WTC11 (cell line): Measurements from ENCODE around the gene ANKRD28. TPM values are rescaled to one million over a fixed set of nuclear protein-coding genes. Genes with fewer than 3 reads are reported as not detected.

Source experiments
- ATAC-seq: fragments of 200-7000 bp; cut with Tn5 transposase; 2 replicates; pipeline ENCODE4 v1.10.0; 2021; ENCODE audit warnings: mild to moderate bottlenecking, moderate library complexity
- CTCF ChIA-PET: fragments of 300-600 bp; sonication (Branson Sonifier 250); formaldehyde crosslinking; loops from one replicate; lab custom pipeline; 2021; ENCODE audit warnings: antibody characterized with exemption; lab: Charles Lee
- POLR2A ChIA-PET: fragments of 350-600 bp; sonication (Branson Sonifier 250); formaldehyde crosslinking; loops from one replicate; lab custom pipeline; 2021; ENCODE audit warnings: antibody characterized with exemption; lab: Charles Lee
- DNase-seq: peaks from one replicate; pipeline ENCODE4 v3.0.0; 2021; ENCODE audit warnings: low spot score
- H3K27ac Mint-ChIP-seq: 2 replicates; pipeline ENCODE4 v1.8.0; 2021; ENCODE audit warnings: mixed read lengths
- H3K27me3 Mint-ChIP-seq: 2 replicates; pipeline ENCODE4 v1.8.0; 2021; ENCODE audit warnings: low read depth, mild to moderate bottlenecking, moderate library complexity, mixed read lengths
- H3K36me3 Mint-ChIP-seq: 2 replicates; pipeline ENCODE4 v1.8.0; 2021; ENCODE audit warnings: mixed read lengths
- H3K4me1 Mint-ChIP-seq: 2 replicates; pipeline ENCODE4 v1.8.0; 2022; ENCODE audit warnings: mixed read lengths
- H3K4me3 Mint-ChIP-seq: 2 replicates; pipeline ENCODE4 v1.8.0; 2021; ENCODE audit warnings: mild to moderate bottlenecking, moderate library complexity, mixed read lengths
- H3K9me3 Mint-ChIP-seq: 2 replicates; pipeline ENCODE4 v1.8.0; 2021; ENCODE audit warnings: mixed read lengths
- CREM ChIP-seq: sonication (generic); formaldehyde crosslinking; IDR thresholded peaks from 2 replicates; pipeline ENCODE4 v1.8.1; 2022; ENCODE audit warnings: mild to moderate bottlenecking, missing genetic modification reagents, moderate library complexity
- E2F4 ChIP-seq: sonication (generic); formaldehyde crosslinking; IDR thresholded peaks from 2 replicates; pipeline ENCODE4 v1.8.1; 2022; ENCODE audit warnings: low read depth, mild to moderate bottlenecking, moderate library complexity, missing genetic modification reagents, borderline replicate concordance
- ESRRA ChIP-seq: sonication (generic); formaldehyde crosslinking; IDR thresholded peaks from 2 replicates; pipeline ENCODE4 v1.8.1; 2022; ENCODE audit warnings: mild to moderate bottlenecking, missing genetic modification reagents, borderline replicate concordance
- FOXP4 ChIP-seq: sonication (generic); formaldehyde crosslinking; IDR thresholded peaks from 2 replicates; pipeline ENCODE4 v1.8.0; 2022; ENCODE audit warnings: mild to moderate bottlenecking, missing genetic modification reagents
- GTF2I ChIP-seq: fragments of 250-450 bp; sonication (Bioruptor Pico); conservative IDR thresholded peaks from 2 replicates; pipeline ENCODE4 v1.4.0; 2021; ENCODE audit warnings: mild to moderate bottlenecking
- JUN ChIP-seq: sonication (generic); formaldehyde crosslinking; IDR thresholded peaks from 2 replicates; pipeline ENCODE4 v1.8.0; 2023; ENCODE audit warnings: mild to moderate bottlenecking, missing genetic modification reagents
- MXD4 ChIP-seq: fragments of 250-450 bp; sonication (Bioruptor Pico); IDR thresholded peaks from 2 replicates; pipeline ENCODE4 v1.8.0; 2021; ENCODE audit warnings: mild to moderate bottlenecking, moderate library complexity, borderline replicate concordance
- NFYB ChIP-seq: sonication (generic); formaldehyde crosslinking; conservative IDR thresholded peaks from 2 replicates; pipeline ENCODE4 v1.8.0; 2022; ENCODE audit warnings: low read depth, missing genetic modification reagents
- SMAD4 ChIP-seq: sonication (generic); formaldehyde crosslinking; IDR thresholded peaks from 2 replicates; pipeline ENCODE4 v1.8.0; 2022; ENCODE audit warnings: mild to moderate bottlenecking, missing genetic modification reagents
- SOX15 ChIP-seq: fragments of 250-450 bp; sonication (Bioruptor Pico); IDR thresholded peaks from 2 replicates; pipeline ENCODE4 v1.9.0; 2021; ENCODE audit warnings: mild to moderate bottlenecking
- TCF7 ChIP-seq: sonication (generic); formaldehyde crosslinking; IDR thresholded peaks from 2 replicates; pipeline ENCODE4 v1.8.0; 2022; ENCODE audit warnings: mild to moderate bottlenecking, low read depth, missing genetic modification reagents, moderate library complexity
- TEAD4 ChIP-seq: sonication (generic); formaldehyde crosslinking; IDR thresholded peaks from 2 replicates; pipeline ENCODE4 v1.8.0; 2022; ENCODE audit warnings: mild to moderate bottlenecking, missing genetic modification reagents
- TP53 ChIP-seq: sonication (generic); formaldehyde crosslinking; IDR thresholded peaks from 2 replicates; pipeline ENCODE4 v1.8.1; 2023; ENCODE audit warnings: mild to moderate bottlenecking, missing genetic modification reagents
- USF2 ChIP-seq: sonication (generic); formaldehyde crosslinking; IDR thresholded peaks from 2 replicates; pipeline ENCODE4 v1.8.1; 2023; ENCODE audit warnings: mild to moderate bottlenecking, missing genetic modification reagents, moderate library complexity
- ZNF232 ChIP-seq: sonication (generic); formaldehyde crosslinking; IDR thresholded peaks from 2 replicates; pipeline ENCODE4 v1.8.0; 2022; ENCODE audit warnings: mild to moderate bottlenecking, missing genetic modification reagents
- ZNF423 ChIP-seq: fragments of 250-450 bp; sonication (Bioruptor Pico); IDR thresholded peaks from 2 replicates; pipeline ENCODE4 v2.1.2; 2022; ENCODE audit warnings: mild to moderate bottlenecking, moderate library complexity
- ZNF671 ChIP-seq: fragments of 250-450 bp; sonication (Bioruptor Pico); IDR thresholded peaks from 2 replicates; pipeline ENCODE4 v1.8.0; 2021; ENCODE audit warnings: mild to moderate bottlenecking
- total RNA-seq: library from RNA; stranded (reverse); gene quantifications from 3 replicates; pipeline ENCODE4 v1.2.3, GENCODE V29; 2021
- TF ChIP-seq, protein P1 (sequence below): fragments of 250-450 bp; sonication (Bioruptor Pico); IDR thresholded peaks from 2 replicates; pipeline ENCODE4 v1.9.0; 2021; ENCODE audit warnings: mild to moderate bottlenecking
- TF ChIP-seq, protein P2 (sequence below): fragments of 250-450 bp; sonication (Bioruptor Pico); IDR thresholded peaks from 2 replicates; pipeline ENCODE4 v1.9.0; 2021; ENCODE audit warnings: moderate library complexity, mild to moderate bottlenecking, inconsistent platforms, borderline replicate concordance
- TF ChIP-seq, protein P3 (sequence below): sonication (generic); formaldehyde crosslinking; IDR thresholded peaks from 2 replicates; pipeline ENCODE4 v1.8.0; 2022; ENCODE audit warnings: mild to moderate bottlenecking, missing genetic modification reagents
- TF ChIP-seq, protein P4 (sequence below): sonication (generic); formaldehyde crosslinking; IDR thresholded peaks from 2 replicates; pipeline ENCODE4 v1.8.1; 2022; ENCODE audit warnings: low read depth, missing genetic modification reagents, borderline replicate concordance

Gene ANKRD28
- total RNA-seq, 1 experiment from 2014 or later: 51.6 TPM

- TF ChIP-seq, protein P1, sequence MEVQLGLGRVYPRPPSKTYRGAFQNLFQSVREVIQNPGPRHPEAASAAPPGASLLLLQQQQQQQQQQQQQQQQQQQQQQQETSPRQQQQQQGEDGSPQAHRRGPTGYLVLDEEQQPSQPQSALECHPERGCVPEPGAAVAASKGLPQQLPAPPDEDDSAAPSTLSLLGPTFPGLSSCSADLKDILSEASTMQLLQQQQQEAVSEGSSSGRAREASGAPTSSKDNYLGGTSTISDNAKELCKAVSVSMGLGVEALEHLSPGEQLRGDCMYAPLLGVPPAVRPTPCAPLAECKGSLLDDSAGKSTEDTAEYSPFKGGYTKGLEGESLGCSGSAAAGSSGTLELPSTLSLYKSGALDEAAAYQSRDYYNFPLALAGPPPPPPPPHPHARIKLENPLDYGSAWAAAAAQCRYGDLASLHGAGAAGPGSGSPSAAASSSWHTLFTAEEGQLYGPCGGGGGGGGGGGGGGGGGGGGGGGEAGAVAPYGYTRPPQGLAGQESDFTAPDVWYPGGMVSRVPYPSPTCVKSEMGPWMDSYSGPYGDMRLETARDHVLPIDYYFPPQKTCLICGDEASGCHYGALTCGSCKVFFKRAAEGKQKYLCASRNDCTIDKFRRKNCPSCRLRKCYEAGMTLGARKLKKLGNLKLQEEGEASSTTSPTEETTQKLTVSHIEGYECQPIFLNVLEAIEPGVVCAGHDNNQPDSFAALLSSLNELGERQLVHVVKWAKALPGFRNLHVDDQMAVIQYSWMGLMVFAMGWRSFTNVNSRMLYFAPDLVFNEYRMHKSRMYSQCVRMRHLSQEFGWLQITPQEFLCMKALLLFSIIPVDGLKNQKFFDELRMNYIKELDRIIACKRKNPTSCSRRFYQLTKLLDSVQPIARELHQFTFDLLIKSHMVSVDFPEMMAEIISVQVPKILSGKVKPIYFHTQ (CRISPR knock-in tag): no peak
- TF ChIP-seq ZNF671 (no peak), MXD4 (CRISPR knock-in tag) (no peak), GTF2I (CRISPR knock-in tag) (no peak), JUN (CRISPR knock-in tag) (no peak)
These were observed 131.5 kb downstream of the ANKRD28 start (continued) for GRCh38 chr3:15666277-15666676.

DNA sequence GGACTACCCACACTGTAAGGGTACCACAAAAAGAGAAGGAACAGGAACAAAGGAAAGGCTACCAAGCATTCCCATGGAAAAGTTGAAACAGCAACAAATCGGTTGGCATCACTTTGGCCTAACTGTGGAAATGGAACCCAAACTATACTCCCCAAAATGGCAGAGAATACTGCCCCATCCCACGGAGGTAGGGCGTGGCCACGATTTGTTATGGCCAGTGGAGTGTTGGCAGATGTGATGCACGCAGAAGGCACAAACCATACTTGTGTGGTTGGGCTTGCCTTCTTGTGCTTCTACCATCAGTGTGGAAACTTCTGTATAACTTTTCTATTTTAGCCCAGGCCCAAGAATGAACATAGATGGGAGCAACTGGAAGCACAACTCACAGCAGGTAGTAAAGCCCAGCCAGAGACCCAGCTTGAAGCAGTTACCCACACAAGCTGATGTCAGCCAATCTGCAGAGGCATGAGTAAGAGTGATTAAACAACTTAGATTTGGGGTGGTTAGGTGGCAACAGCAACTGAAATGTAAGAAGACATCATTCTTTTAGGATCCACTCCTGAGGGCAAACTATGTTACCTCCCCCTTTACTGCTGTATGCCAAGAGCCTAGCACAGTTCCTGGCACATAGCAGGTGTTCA lies 132.1 kb downstream of the ANKRD28 start:
- Mint-ChIP-seq H3K4me1 (peaks cover 21% of the 10 kb centered on the region), H3K27me3 (no peaks in the 10 kb centered on the region; the same call in 1 of the 2 replicates), H3K36me3 (peaks cover 18% of the 10 kb centered on the region), H3K4me3 (no peak overlapping the region), H3K27ac (no peak overlapping the region), H3K9me3 (peaks cover 8% of the 10 kb centered on the region)
- CTCF ChIA-PET: no interaction called here
- no peak for ATAC-seq
- POLR2A ChIA-PET: no interaction called here
- no peak for TF ChIP-seq TCF7 (CRISPR knock-in tag)
- TF ChIP-seq ZNF232 (CRISPR knock-in tag): no peak
- no peak for TF ChIP-seq ZNF423 (CRISPR knock-in tag)
- no peak for TF ChIP-seq USF2
- TF ChIP-seq TP53 (CRISPR knock-in tag): no peak
- TF ChIP-seq SOX15 (CRISPR knock-in tag): no peak
- no peak for TF ChIP-seq E2F4 (CRISPR knock-in tag)
- TF ChIP-seq CREM (CRISPR knock-in tag): no peak
- TF ChIP-seq, protein P2, sequence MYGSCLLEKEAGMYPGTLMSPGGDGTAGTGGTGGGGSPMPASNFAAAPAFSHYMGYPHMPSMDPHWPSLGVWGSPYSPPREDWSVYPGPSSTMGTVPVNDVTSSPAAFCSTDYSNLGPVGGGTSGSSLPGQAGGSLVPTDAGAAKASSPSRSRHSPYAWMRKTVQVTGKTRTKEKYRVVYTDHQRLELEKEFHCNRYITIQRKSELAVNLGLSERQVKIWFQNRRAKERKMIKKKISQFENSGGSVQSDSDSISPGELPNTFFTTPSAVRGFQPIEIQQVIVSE (CRISPR knock-in tag): no peak
- no peak for TF ChIP-seq TEAD4 (CRISPR knock-in tag)
- no peak for TF ChIP-seq ESRRA (CRISPR knock-in tag)
- TF ChIP-seq, protein P3, sequence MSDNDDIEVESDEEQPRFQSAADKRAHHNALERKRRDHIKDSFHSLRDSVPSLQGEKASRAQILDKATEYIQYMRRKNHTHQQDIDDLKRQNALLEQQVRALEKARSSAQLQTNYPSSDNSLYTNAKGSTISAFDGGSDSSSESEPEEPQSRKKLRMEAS (CRISPR knock-in tag): no peak
- no peak for TF ChIP-seq NFYB
- DNase-seq: no peak

DNA sequence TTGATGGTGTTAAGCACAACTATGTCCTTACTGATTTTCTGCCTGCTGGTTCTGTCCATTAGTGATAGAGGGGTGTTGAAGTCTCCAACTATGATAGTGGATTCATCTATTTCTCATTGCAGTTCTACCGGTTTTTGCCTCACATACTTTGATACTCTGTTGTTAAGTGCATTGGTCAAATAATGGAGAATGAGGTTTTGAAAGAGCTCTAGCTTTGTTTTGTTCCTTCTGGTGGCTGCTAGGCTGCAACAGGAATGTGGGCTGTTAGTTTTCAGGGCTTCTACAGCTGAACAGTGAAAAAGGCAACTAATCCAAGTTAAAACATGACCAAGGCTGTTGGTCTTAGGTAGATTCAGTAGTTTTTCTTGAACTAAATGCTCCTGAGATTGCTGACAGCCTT lies 133.6 kb downstream of the ANKRD28 start:
- Mint-ChIP-seq H3K4me1 (peaks cover 14% of the 10 kb centered on the region), H3K27ac (no peak overlapping the region)
- CTCF ChIA-PET: interaction anchor here (0.9 to 1.4 kb wide), 2 partner anchors 18 to 514 kb away, joined by 3 read pairs; no protein-coding TSS in a partner anchor
- TF ChIP-seq FOXP4 (CRISPR knock-in tag) (no peak), SMAD4 (CRISPR knock-in tag) (no peak), USF2 (no peak), TCF7 (CRISPR knock-in tag) (no peak), ESRRA (CRISPR knock-in tag) (no peak)
- TF ChIP-seq, protein P4, sequence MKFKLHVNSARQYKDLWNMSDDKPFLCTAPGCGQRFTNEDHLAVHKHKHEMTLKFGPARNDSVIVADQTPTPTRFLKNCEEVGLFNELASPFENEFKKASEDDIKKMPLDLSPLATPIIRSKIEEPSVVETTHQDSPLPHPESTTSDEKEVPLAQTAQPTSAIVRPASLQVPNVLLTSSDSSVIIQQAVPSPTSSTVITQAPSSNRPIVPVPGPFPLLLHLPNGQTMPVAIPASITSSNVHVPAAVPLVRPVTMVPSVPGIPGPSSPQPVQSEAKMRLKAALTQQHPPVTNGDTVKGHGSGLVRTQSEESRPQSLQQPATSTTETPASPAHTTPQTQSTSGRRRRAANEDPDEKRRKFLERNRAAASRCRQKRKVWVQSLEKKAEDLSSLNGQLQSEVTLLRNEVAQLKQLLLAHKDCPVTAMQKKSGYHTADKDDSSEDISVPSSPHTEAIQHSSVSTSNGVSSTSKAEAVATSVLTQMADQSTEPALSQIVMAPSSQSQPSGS (CRISPR knock-in tag): no peak

More for the DNA sequence above, 133.6 kb downstream of the ANKRD28 start:
- H3K4me3 Mint-ChIP-seq: no peak overlapping the region
- no peaks in the 10 kb centered on the region; the same call in 1 of the 2 replicates for H3K27me3 Mint-ChIP-seq
- H3K9me3 Mint-ChIP-seq: peaks cover 8% of the 10 kb centered on the region
- DNase-seq (no peak), ATAC-seq (no peak)
- H3K36me3 Mint-ChIP-seq: peaks cover 12% of the 10 kb centered on the region
- POLR2A ChIA-PET: no interaction called here
